ENCODE measurements around the gene TNIP1. TPM values are rescaled to one million over a fixed set of nuclear protein-coding genes. Genes with fewer than 3 reads are reported as not detected.

TNIP1 gene
- total RNA-seq: 124 TPM

GRCh38 chr5:151080613-151081430, at the start of gene TNIP1:
TSS of gene TNIP1 (minus strand) at chr5:151081034. CDS start at chr5:151065095, 15,939 bp downstream.
- peak; percentile 95 for DNase-seq (ENCODE audit: low spot score)

GRCh38 chr5:151130235-151130921, 49.5 kb upstream of the TNIP1 start:
- no peak for DNase-seq (ENCODE audit: low spot score)

- no peak for DNase-seq (ENCODE audit: low spot score)
These were observed 48.0 kb upstream of the TNIP1 start for GRCh38 chr5:151128817-151129216.

GRCh38 chr5:151127926-151128325, 47.1 kb upstream of the TNIP1 start:
- DNase-seq (ENCODE audit: low spot score): no peak

- peak; percentile 68 for DNase-seq (ENCODE audit: low spot score)
These were observed 45.4 kb upstream of the TNIP1 start for GRCh38 chr5:151126199-151126645.

GRCh38 chr5:151125421-151125820, 44.6 kb upstream of the TNIP1 start:
- no peak for DNase-seq (ENCODE audit: low spot score)

- peak; percentile 67 for DNase-seq (ENCODE audit: low spot score)
These were observed 43.3 kb upstream of the TNIP1 start for GRCh38 chr5:151123897-151124751.

GRCh38 chr5:151122828-151123227, 42.0 kb upstream of the TNIP1 start:
- DNase-seq (ENCODE audit: low spot score): no peak

GRCh38 chr5:151121665-151122064, 40.8 kb upstream of the TNIP1 start:
- no peak for DNase-seq (ENCODE audit: low spot score)

- no peak for DNase-seq (ENCODE audit: low spot score)
These were observed 40.3 kb upstream of the TNIP1 start for GRCh38 chr5:151121095-151121494.

GRCh38 chr5:151118913-151119575, 38.2 kb upstream of the TNIP1 start:
- no peak for DNase-seq (ENCODE audit: low spot score)

GRCh38 chr5:151115272-151115905, 34.6 kb upstream of the TNIP1 start:
- DNase-seq (ENCODE audit: low spot score): peak; percentile 77

- no peak for DNase-seq (ENCODE audit: low spot score)
These were observed 32.8 kb upstream of the TNIP1 start for GRCh38 chr5:151113651-151114050.

GRCh38 chr5:151110992-151111391, 30.2 kb upstream of the TNIP1 start:
- no peak for DNase-seq (ENCODE audit: low spot score)

- no peak for DNase-seq (ENCODE audit: low spot score)
These were observed 29.4 kb upstream of the TNIP1 start for GRCh38 chr5:151110122-151110681.

GRCh38 chr5:151108566-151108965, 27.7 kb upstream of the TNIP1 start:
- DNase-seq (ENCODE audit: low spot score): no peak

- DNase-seq (ENCODE audit: low spot score): peak; percentile 86
These were observed 27.1 kb upstream of the TNIP1 start for GRCh38 chr5:151107738-151108520.

GRCh38 chr5:151107084-151107483, 26.2 kb upstream of the TNIP1 start:
- DNase-seq (ENCODE audit: low spot score): peak; percentile 85

GRCh38 chr5:151106509-151106908, 25.7 kb upstream of the TNIP1 start:
- DNase-seq (ENCODE audit: low spot score): no peak

GRCh38 chr5:151106043-151106442, 25.2 kb upstream of the TNIP1 start:
- DNase-seq (ENCODE audit: low spot score): no peak
